HCT116 (cell line): ENCODE data around the gene OTULINL. TPM values are rescaled to one million over a fixed set of nuclear protein-coding genes. Genes with fewer than 3 reads are reported as not detected.

Source experiments
- ATAC-seq: fragments of 200-7000 bp; cut with Tn5 transposase; 2 replicates; pipeline ENCODE4 v1.9.1; 2020; ENCODE audit warnings: mild to moderate bottlenecking, moderate library complexity
- BruUV-seq: library from RNA; stranded (reverse); fragments of 400-500 nt; replicated peaks from 2 replicates; lab custom pipeline; 2021; lab: Mats Ljungman, UMichigan
- CTCF ChIA-PET: fragments of 300-600 bp; sonication (Branson Sonifier 250); formaldehyde crosslinking; loops from one replicate; lab custom pipeline; 2021; ENCODE audit warnings: antibody characterized with exemption; lab: Charles Lee
- POLR2A ChIA-PET: fragments of 300-600, 350-600 bp; sonication (Branson Sonifier 250); formaldehyde crosslinking; loops from one replicate; lab custom pipeline; 2021; ENCODE audit warnings: antibody characterized with exemption; lab: Charles Lee
- RAD21 ChIA-PET, 2 experiments: fragments of 300-600 bp; sonication (Branson Sonifier 250); formaldehyde crosslinking; loops; one replicate each; lab custom pipeline; 2023; ENCODE audit warnings: low total read pairs in 2 of 2; ENCODE audit not compliant: uncharacterized antibody in 2 of 2, unreplicated experiment in 2 of 2, low non-redundant PET in 1 of 2; lab: Charles Lee
- DNase-seq: peaks from one replicate; pipeline ENCODE4 v3.0.0-alpha.2; 2010; ENCODE audit warnings: low read depth, low spot score
- H2AFZ ChIP-seq: fragments of 200-600 bp; shearing (Covaris generic), sonication (generic); 2 replicates; pipeline ENCODE4 v1.6.1; 2017; ENCODE audit warnings: low read depth, mixed run types, mixed read lengths, antibody characterized with exemption, low read length; ENCODE audit not compliant: poor library complexity, severe bottlenecking
- H3K27ac ChIP-seq: 2 replicates; pipeline ENCODE4 v1.5.1; 2012; ENCODE audit warnings: low read depth, low read length
- H3K27me3 ChIP-seq: fragments of 200-600 bp; sonication (generic); 2 replicates; pipeline ENCODE4 v1.6.1; 2016; ENCODE audit warnings: mixed run types, low read length, mixed read lengths; ENCODE audit not compliant: insufficient read depth
- H3K36me3 ChIP-seq, 2 experiments: fragments of 200-500 bp in 1 of 2; fragments of 200-600 bp in 1 of 2; sonication (Bioruptor generic) in 1 of 2; sonication (generic) in 1 of 2; 2 replicates each; pipeline versions ENCODE4 v1.5.1 to v1.6.1; 2014 to 2016; ENCODE audit warnings: low read length in 2 of 2, inconsistent platforms in 1 of 2, mixed read lengths in 1 of 2, mixed run types in 1 of 2; ENCODE audit not compliant: insufficient read depth in 2 of 2, control insufficient read depth in 1 of 2
- H3K4me1 ChIP-seq, 2 experiments: fragments of 200-600 bp in 1 of 2; sonication (generic) in 1 of 2; 2 replicates each; pipeline versions ENCODE4 v1.5.1 to v1.6.1; 2012 to 2017; ENCODE audit warnings: low read length in 2 of 2, inconsistent platforms in 1 of 2, mild to moderate bottlenecking in 1 of 2, mixed read lengths in 1 of 2, mixed run types in 1 of 2, moderate library complexity in 1 of 2; ENCODE audit not compliant: insufficient read depth in 2 of 2, control insufficient read depth in 1 of 2
- H3K4me2 ChIP-seq: fragments of 200-600 bp; sonication (generic); 2 replicates; pipeline ENCODE4 v1.6.1; 2017; ENCODE audit warnings: mixed run types, low read length, mixed read lengths
- H3K4me3 ChIP-seq, 2 experiments: fragments of 200-600 bp in 1 of 2; sonication (generic) in 1 of 2; replicated peaks in 1 of 2; 2 replicates each; pipeline ENCODE4 v1.5.1; 2011 to 2016; ENCODE audit warnings: low read length in 2 of 2, control low read depth in 1 of 2, low read depth in 1 of 2, mild to moderate bottlenecking in 1 of 2, mixed read lengths in 1 of 2, mixed run types in 1 of 2
- H3K79me2 ChIP-seq: fragments of 200-600 bp; sonication (generic); 2 replicates; pipeline ENCODE4 v1.6.1; 2017; ENCODE audit warnings: mild to moderate bottlenecking, mixed run types, low read length, moderate library complexity, mixed read lengths; ENCODE audit not compliant: insufficient read depth
- H3K9ac ChIP-seq: fragments of 200-600 bp; sonication (generic); 2 replicates; pipeline ENCODE4 v1.6.1; 2016; ENCODE audit warnings: low read length, mixed read lengths
- H3K9me2 ChIP-seq: fragments of 200-600 bp; sonication (generic), shearing (Covaris generic); 2 replicates; pipeline ENCODE4 v1.6.1; 2017; ENCODE audit warnings: mixed run types, mild to moderate bottlenecking, moderate library complexity; ENCODE audit not compliant: insufficient read depth
- H3K9me3 ChIP-seq, 2 experiments: fragments of 200-500 bp in 1 of 2; fragments of 200-600 bp in 1 of 2; sonication (Bioruptor generic) in 1 of 2; sonication (generic) in 1 of 2; 2 replicates each; pipeline ENCODE4 v1.6.1; 2014 to 2017; ENCODE audit warnings: low read length in 2 of 2, mixed read lengths in 2 of 2, inconsistent platforms in 1 of 2, low read depth in 1 of 2, mild to moderate bottlenecking in 1 of 2, mixed run types in 1 of 2, moderate library complexity in 1 of 2; ENCODE audit not compliant: control insufficient read depth in 1 of 2, insufficient read depth in 1 of 2
- H4K20me1 ChIP-seq: fragments of 200-600 bp; sonication (generic), shearing (Covaris generic); 2 replicates; pipeline ENCODE4 v1.6.1; 2017; ENCODE audit warnings: mixed run types, mild to moderate bottlenecking, moderate library complexity; ENCODE audit not compliant: insufficient read depth
- CEBPB ChIP-seq: IDR thresholded peaks from 2 replicates; pipeline ENCODE4 v1.6.1; 2012; ENCODE audit warnings: low read depth
- EGR1 ChIP-seq: IDR thresholded peaks from 2 replicates; pipeline ENCODE4 v1.6.1; 2012; ENCODE audit warnings: low read depth
- ELF1 ChIP-seq: IDR thresholded peaks from 2 replicates; pipeline ENCODE4 v1.6.1; 2012; ENCODE audit warnings: low read depth, borderline replicate concordance
- EZH2phosphoT487 ChIP-seq: fragments of 200-600 bp; IDR thresholded peaks from 2 replicates; pipeline ENCODE4 v1.6.1; 2018; ENCODE audit warnings: antibody characterized with exemption, borderline replicate concordance
- POLR2A ChIP-seq: IDR thresholded peaks from 2 replicates; pipeline ENCODE4 v1.7.0; 2011; ENCODE audit warnings: borderline replicate concordance; ENCODE audit not compliant: insufficient read depth, insufficient read length; ENCODE audit errors: extremely low read depth
- POLR2AphosphoS5 ChIP-seq: IDR thresholded peaks from 2 replicates; pipeline ENCODE4 v1.6.1; 2011; ENCODE audit warnings: mild to moderate bottlenecking, low read depth, low read length, moderate library complexity
- RAD21 ChIP-seq: IDR thresholded peaks from 2 replicates; pipeline ENCODE4 v1.6.1; 2012; ENCODE audit warnings: low read depth, mild to moderate bottlenecking
- SP1 ChIP-seq: IDR thresholded peaks from 2 replicates; pipeline ENCODE4 v1.6.1; 2012; ENCODE audit warnings: low read depth
- SRF ChIP-seq: IDR thresholded peaks from 2 replicates; pipeline ENCODE4 v1.6.1; 2012; ENCODE audit warnings: low read depth
- TCF7L2 ChIP-seq: IDR thresholded peaks from 2 replicates; pipeline ENCODE4 v1.7.0; 2011; ENCODE audit warnings: borderline replicate concordance, inconsistent platforms; ENCODE audit not compliant: insufficient read depth, insufficient read length; ENCODE audit errors: extremely low read depth
- YY1 ChIP-seq: IDR thresholded peaks from 2 replicates; pipeline ENCODE4 v1.6.1; 2011; ENCODE audit warnings: low read length, low read depth, moderate library complexity, mild to moderate bottlenecking; ENCODE audit not compliant: insufficient replicate concordance; ENCODE audit errors: extremely low read depth
- ZFX ChIP-seq: fragments of 450-650 bp; IDR thresholded peaks from 2 replicates; pipeline ENCODE4 v1.6.1; 2017
- ZNF274 ChIP-seq: fragments of 200-500 bp; sonication (Bioruptor generic); IDR thresholded peaks from 2 replicates; pipeline ENCODE4 v1.6.1; 2014; ENCODE audit warnings: mild to moderate bottlenecking, low read depth, low read length, inconsistent platforms
- intact Hi-C: fragments of 100-400 bp; cut with micrococcal nuclease; formaldehyde crosslinking; loops from 2 replicates; pipeline ENCODE4 v1.10.0; 2022
- total RNA-seq: library from RNA; stranded (reverse); gene quantifications from one replicate; pipeline ENCODE4 v1.2.1, GENCODE V29; 2021; ENCODE audit not compliant: unreplicated experiment
- TF ChIP-seq, protein P1 (sequence below), 3 experiments: fragments of 200-600 bp in 1 of 3; sonication (generic) in 1 of 3; IDR thresholded peaks in 2 of 3; conservative IDR thresholded peaks in 1 of 3; 2 replicates each; pipeline ENCODE4 v1.5.1; 2012 to 2017; ENCODE audit warnings: low read depth in 2 of 3, low read length in 2 of 3, antibody characterized with exemption in 1 of 3, borderline replicate concordance in 1 of 3, control low read depth in 1 of 3, mild to moderate bottlenecking in 1 of 3, mixed read lengths in 1 of 3, mixed run types in 1 of 3, moderate library complexity in 1 of 3; ENCODE audit not compliant: insufficient read depth in 1 of 3
- TF ChIP-seq, protein P2 (sequence below): IDR thresholded peaks from 2 replicates; pipeline ENCODE4 v1.6.1; 2012
- TF ChIP-seq, protein P3 (sequence below): IDR thresholded peaks from 2 replicates; pipeline ENCODE4 v1.6.1; 2011; ENCODE audit warnings: mild to moderate bottlenecking, low read length, moderate library complexity; ENCODE audit not compliant: insufficient replicate concordance; ENCODE audit errors: extremely low read depth

The OTULINL gene
- total RNA-seq, 1 experiment from 2014 or later: 8.8 TPM

DNA sequence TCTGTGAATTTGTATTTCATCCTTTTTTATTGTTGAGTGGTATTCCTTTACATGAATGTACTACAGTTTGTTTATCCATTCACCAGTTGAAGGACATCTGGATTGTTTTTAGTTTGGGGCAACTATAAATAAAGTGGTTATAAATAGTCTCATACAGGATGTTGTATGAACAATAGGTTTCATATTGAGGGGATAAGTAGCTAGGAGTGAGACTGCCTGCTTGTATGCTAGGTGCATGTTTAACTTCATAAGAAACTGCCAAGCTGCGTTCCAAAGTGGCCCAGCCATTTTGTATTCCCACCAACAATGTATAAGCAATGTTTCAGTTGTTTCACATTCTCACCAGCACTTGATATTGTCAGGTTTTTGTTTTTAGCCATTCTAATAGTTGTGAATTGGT is 21.5 kb downstream of the OTULINL start:
- H3K36me3 ChIP-seq: no peaks in the 10 kb centered on the region
- TF ChIP-seq YY1: no peak
- TF ChIP-seq ELF1: no peak
- TF ChIP-seq CEBPB: no peak
- TF ChIP-seq POLR2A: no peak
- TF ChIP-seq SP1: no peak
- TF ChIP-seq EGR1: no peak
- H3K9me3 ChIP-seq: no peaks in the 10 kb centered on the region
- H3K4me2 ChIP-seq: no peak overlapping the region
- H3K4me3 ChIP-seq: no peak overlapping the region
- no peaks in the 10 kb centered on the region for H4K20me1 ChIP-seq
- no peaks in the 10 kb centered on the region for H3K4me1 ChIP-seq
- no peak overlapping the region for H2AFZ ChIP-seq
- intact Hi-C loops: no loop called here
- no TSS peak for BruUV-seq
- DNase-seq (no peak), ATAC-seq (no peak)
- no peak overlapping the region for H3K27ac ChIP-seq
- no peaks in the 10 kb centered on the region for H3K27me3 ChIP-seq
- no peak overlapping the region for H3K9ac ChIP-seq
- no peaks in the 10 kb centered on the region for H3K79me2 ChIP-seq
- ChIA-PET RAD21 (no interaction called here), CTCF (no interaction called here), POLR2A (no interaction called here)
- H3K9me2 ChIP-seq: no peaks in the 10 kb centered on the region

DNA sequence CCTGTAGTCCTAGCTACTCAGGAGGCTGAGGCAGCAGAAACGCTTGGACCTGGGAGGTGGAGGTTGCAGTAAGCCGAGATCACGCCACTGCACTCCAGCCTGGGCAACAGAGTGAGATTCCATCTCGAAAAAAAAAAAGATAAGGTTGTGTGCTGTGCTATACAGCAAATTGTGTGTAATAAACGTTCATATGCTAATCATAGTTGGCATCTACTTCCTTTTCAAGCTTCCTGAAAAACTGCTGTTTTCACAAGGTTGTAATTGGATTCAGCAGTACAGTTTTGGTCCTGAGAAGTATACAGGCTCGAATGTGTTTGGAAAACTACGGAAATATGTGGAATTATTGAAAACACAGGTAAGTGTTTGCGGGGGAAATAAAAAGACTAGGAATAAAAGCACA is 25.5 kb downstream of the OTULINL start:
- no TSS peak for BruUV-seq
- DNase-seq: no peak
- Histone ChIP-seq H3K36me3 (no peaks in the 10 kb centered on the region; a peak in 1 of 4 replicates), H4K20me1 (no peaks in the 10 kb centered on the region), H3K27ac (no peak overlapping the region), H3K4me3 (no peak overlapping the region), H2AFZ (no peak overlapping the region), H3K9ac (no peak overlapping the region), H3K4me2 (no peak overlapping the region), H3K9me2 (no peaks in the 10 kb centered on the region), H3K4me1 (no peaks in the 10 kb centered on the region), H3K79me2 (no peaks in the 10 kb centered on the region), H3K9me3 (no peaks in the 10 kb centered on the region), H3K27me3 (no peaks in the 10 kb centered on the region)
- POLR2A ChIA-PET: no interaction called here
- CTCF ChIA-PET: interaction anchor here (1.0 kb wide), 1 partner anchor 41 kb away, joined by 3 read pairs; no protein-coding TSS in a partner anchor
- TF ChIP-seq ELF1: no peak
- TF ChIP-seq EGR1: no peak
- TF ChIP-seq, protein P1, sequence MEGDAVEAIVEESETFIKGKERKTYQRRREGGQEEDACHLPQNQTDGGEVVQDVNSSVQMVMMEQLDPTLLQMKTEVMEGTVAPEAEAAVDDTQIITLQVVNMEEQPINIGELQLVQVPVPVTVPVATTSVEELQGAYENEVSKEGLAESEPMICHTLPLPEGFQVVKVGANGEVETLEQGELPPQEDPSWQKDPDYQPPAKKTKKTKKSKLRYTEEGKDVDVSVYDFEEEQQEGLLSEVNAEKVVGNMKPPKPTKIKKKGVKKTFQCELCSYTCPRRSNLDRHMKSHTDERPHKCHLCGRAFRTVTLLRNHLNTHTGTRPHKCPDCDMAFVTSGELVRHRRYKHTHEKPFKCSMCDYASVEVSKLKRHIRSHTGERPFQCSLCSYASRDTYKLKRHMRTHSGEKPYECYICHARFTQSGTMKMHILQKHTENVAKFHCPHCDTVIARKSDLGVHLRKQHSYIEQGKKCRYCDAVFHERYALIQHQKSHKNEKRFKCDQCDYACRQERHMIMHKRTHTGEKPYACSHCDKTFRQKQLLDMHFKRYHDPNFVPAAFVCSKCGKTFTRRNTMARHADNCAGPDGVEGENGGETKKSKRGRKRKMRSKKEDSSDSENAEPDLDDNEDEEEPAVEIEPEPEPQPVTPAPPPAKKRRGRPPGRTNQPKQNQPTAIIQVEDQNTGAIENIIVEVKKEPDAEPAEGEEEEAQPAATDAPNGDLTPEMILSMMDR (IDR thresholded peaks at IDR 0.05 in 2 of 3, conservative IDR thresholded peaks at IDR 0.05 in 1 of 3; ENCODE audit: borderline replicate concordance in 1 of 3, insufficient read depth in 1 of 3, low read depth in 2 of 3, low read length in 2 of 3): no peak
- no peak for TF ChIP-seq EZH2phosphoT487
- TF ChIP-seq SRF: no peak
- TF ChIP-seq ZNF274: no peak
- TF ChIP-seq SP1: no peak
- TF ChIP-seq POLR2AphosphoS5: no peak
- TF ChIP-seq CEBPB: no peak
- no peak for TF ChIP-seq ZFX
- TF ChIP-seq RAD21: no peak
- TF ChIP-seq TCF7L2: no peak
- TF ChIP-seq, protein P2, sequence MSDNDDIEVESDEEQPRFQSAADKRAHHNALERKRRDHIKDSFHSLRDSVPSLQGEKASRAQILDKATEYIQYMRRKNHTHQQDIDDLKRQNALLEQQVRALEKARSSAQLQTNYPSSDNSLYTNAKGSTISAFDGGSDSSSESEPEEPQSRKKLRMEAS: no peak
- TF ChIP-seq, protein P3, sequence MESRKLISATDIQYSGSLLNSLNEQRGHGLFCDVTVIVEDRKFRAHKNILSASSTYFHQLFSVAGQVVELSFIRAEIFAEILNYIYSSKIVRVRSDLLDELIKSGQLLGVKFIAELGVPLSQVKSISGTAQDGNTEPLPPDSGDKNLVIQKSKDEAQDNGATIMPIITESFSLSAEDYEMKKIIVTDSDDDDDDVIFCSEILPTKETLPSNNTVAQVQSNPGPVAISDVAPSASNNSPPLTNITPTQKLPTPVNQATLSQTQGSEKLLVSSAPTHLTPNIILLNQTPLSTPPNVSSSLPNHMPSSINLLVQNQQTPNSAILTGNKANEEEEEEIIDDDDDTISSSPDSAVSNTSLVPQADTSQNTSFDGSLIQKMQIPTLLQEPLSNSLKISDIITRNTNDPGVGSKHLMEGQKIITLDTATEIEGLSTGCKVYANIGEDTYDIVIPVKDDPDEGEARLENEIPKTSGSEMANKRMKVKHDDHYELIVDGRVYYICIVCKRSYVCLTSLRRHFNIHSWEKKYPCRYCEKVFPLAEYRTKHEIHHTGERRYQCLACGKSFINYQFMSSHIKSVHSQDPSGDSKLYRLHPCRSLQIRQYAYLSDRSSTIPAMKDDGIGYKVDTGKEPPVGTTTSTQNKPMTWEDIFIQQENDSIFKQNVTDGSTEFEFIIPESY: no peak
- no peak for TF ChIP-seq POLR2A
- RAD21 ChIA-PET: no interaction called here
- intact Hi-C loops: no loop called here
- ATAC-seq: no peak
